Stimulated activated CD8-positive, alpha-beta memory T cell treated with anti-CD3 and anti-CD28 coated beads, Interleukin-2, amount 100 ng/mL, for 1 hour (primary cell): Measurements from ENCODE around the gene SPATA13.

Source experiments
- DNase-seq, 2 donors: peaks; one replicate each; pipeline ENCODE4 v3.0.0-alpha.2; 2020; ENCODE audit warnings: low read depth in 2 of 2

SPATA13 gene

DNA sequence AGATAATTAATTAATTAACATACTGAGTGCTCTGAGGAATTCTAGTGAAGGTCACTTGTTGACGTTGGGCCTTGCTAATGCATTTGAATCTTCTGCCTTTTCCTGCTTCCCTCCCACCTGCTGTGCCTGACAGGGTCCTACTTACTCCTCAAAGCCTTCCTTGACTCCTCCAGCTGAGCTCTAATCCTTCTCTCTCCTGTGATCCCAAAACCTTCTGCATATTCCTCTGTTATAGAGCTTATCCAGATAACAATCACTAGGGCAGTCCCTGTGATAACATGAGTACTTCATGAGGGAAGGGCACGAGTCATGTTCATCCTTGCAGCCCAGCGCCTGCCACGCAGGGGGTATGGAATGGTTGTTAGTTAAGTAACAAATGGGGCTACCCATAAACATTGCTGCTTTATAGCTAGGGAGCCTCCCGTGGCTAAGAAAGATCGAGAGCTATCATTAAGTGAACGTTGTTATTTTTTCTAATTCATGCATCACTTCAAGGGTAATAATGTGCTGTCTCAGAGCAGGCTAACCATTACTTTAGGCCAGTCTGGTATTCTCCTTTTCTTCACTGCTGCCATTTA is 19.1 kb upstream of the SPATA13 start:
- no peak for DNase-seq

DNA sequence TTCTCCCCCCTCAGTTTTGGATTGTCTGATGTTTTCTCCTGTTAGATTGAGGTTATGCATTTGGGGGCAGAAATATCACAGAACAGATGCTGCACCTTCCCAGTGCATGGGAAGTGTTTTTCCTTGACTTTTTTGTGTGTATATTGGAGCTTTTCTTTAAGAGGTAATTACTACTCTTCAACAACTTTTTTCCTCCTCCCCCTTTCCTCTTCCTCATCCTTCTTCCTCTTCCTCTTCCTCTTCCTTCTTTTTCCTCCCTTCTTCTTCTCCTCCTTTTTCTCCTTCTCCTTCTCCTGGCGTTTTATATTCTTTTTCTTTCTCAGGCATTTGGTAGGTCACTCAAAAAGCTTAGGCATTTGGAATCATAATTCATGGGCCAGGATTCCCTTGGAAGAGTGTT is 18.1 kb upstream of the SPATA13 start:
- no peak for DNase-seq

DNA sequence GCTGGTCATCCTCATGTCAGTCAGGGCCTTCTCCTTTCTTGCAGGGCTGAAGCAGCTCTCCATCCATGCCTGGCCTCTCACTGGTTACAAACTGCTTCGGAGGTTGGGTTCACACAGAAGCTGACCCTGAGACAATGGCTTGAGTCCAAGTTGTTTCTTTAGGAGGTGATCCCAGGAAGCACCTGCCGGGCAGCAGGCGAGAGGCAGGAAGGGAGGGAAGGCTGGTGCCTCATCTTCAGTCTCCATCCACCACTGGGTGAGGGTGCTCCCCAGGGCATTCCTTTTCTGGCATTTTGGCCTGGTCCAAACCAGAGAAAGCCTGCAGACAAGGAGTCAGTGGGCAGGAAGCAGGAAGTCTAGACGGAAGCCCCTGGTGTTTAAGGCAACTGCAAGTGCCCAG is 17.6 kb upstream of the SPATA13 start:
- DNase-seq = no peak

DNA sequence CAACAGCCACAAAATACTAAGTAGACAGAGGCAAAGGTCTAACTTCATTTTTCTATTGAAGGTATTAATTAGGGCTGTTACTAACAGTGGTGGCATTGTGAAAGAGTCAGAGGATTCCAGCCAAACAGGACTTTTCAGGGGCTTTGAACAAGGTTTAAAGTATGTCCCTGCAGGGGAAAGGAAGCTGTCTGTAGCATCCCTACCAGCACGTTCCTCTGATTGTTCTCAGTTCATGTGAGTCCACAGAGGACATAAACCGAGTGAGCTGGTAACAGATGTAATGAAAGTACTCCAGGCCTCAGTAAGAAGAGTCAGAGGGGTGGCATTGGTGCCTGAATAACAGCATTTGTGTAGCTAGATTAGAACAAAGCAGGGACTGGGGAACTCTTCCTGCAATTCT is 15.3 kb upstream of the SPATA13 start:
- DNase-seq = no peak

DNA sequence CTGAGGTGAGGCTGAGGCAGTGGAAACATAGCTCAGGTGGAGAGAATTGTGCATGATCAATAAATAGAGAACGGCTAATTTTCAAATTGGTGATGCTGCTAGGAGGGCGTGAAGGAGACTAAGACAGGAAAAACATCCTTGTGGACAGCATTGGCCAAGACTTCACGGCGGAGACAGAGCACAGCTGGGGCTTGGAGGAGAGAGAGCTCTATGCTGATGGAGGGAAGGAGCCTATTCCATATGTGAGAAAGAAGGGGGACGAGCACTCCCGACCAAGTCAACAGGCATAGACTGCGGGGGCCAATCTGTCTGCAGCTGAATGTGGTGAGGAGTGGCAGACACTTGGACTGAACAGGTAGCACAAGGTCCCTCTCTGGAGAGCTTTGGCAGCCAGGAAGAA is 14.8 kb upstream of the SPATA13 start:
- no peak for DNase-seq

DNA sequence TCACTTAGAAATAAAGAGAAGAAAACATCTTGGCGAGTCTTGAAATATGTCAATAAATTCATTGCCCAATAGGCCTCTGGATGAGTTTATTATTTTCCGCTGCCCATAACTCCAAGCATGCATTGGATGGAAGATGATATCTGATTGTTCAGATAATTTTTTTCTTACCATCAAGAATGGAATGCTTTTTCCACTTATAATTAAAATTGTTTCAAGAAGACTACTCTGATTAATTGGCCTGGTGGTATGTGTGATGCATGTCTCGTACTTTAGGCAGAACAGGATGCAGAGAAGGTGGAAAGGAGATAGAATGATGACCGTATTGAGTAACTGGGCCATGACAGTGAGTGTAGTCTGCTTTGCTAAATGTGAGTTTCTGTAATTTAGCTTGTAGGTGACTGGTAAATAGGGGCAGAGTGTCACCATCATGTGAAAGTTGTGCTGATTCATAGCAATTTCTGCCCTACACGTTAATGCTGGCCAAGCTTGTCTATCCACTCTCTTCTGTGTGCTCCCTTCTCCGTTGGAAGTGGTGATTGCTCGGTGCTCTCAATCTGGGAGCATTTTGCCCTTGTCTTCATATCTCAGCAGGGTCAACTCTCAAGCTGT is 13.5 kb upstream of the SPATA13 start:
- DNase-seq = no peak

DNA sequence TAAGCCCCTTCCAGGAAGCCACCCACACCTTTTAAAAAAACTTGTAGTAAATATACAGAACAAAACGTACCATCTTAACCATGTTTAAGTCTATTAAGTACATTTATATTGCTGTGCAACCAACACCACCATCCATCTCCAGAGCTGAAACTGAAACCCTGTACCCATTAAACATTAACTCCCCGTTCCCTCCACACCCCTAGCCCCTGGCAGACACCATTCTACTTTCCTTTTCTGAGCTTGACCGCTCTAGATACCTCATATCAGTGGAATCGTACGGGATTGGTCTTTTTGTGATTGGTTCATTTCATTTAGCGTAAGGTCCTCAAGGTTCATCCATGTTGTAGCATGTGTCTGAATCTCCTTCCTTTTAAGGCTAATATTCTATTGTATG is 13.0 kb upstream of the SPATA13 start:
- DNase-seq = no peak

DNA sequence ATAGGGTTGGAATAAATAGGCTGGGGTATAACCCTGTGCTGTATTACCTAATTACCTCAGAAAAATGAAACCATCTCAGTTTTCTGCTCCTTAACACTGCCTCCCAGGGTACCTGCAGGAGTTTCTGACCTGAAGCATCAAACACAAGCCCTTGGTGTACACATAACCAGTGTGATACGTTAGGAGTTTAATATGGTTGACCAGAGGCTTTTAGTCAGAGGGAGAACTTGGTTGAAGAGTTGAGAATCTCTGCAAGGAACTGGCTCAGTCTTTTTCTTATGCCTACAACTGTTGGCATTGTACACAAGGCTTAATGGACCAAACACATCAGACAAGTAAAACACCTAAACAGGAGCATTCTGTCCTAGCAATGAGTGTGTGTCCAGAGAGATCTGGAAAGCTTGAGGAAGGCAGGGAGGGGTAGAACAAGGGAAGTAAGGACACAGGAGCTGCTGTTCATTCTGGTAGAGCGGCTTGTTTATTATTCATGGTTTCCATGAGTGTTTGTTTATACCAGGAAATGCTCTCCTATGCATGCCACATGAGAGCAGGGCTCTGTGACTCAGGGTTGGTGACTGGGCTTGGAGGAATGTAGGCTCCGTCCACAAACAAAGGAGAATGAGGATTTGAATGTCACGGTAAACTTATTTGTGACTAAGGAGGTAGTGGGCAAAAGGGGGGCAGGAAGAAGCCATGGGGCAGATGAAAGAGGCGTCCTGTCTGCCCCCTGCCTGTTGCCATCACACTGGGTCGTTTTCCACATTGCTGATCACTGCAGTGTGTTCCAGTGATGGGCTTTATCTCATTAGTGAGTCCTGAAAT is 11.9 kb upstream of the SPATA13 start:
- DNase-seq = no peak

DNA sequence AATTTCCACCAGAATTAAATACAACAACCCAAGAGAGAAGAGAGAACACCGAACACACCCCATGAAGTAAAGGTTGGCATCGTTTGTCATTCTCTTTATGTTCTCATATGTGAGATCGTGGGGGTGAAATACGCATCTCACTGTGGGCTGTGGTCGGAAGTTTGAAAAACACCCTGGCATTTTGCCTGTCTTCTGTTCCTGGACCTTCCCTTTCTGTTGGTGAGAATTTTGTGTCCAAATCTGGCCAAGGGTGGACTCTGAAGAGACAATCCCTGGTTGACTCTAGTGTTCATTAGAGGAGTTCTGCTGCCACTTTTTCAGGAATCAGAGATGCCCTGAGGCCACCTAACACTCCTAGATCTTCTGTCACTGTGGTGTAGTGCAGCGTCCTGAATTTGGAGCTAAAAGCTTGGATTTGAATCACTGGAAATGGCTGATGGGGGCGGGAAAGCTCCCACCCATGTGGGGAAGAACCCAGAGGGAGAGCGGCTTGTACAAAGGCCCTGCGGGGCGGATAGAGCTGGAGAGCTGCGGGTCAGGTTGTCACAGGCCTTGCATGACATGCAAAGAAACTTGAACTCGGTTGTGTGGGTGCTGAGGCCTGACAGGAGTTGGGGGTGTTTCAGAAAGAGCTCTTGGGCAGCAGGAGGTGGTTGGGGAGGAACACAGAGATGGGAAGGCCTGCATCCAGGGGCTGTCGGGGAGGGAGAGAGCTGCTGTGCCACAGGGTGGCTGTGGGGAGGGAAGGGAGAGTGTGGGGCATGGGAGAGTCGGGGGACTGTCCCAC is 11.1 kb upstream of the SPATA13 start:
- DNase-seq = no peak

DNA sequence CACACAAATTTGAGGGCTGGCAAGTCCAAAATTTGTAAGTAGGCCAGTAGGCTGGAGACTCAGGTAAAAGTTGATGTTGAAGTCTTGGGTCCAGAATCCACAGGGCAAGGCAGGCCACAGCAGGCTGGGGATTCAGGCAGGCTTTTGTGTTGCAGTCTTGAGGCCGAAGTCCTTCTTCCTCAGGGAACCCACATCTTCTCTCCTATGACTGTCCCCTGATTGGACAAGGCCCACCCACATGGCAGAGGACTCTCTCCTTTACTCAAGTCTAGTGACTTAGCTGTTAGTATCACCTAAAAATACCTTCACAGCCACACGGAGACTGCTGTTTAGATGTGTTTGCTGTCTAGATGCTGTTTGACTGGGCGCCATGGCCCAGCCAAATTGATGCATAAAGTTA is 9.9 kb upstream of the SPATA13 start:
- no peak for DNase-seq

DNA sequence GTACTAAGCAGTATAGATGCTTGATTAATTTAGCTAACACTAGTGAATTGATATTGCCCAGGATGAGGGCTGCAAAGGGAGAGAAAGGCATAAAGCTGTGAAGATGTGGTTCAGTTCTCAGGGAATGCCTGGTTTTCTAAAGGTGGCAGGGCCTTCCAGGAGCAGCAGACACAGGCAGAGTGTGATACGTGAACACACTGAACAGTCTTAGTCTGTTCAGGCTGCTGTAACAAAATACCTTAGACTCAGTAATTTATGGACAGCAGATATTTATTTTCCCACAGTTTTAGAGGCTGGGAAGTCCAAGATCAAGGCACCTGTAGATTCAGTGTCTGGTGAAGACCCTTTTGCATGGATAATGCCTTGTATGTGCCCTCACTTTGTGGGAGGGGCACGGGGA is 8.7 kb upstream of the SPATA13 start:
- no peak for DNase-seq

DNA sequence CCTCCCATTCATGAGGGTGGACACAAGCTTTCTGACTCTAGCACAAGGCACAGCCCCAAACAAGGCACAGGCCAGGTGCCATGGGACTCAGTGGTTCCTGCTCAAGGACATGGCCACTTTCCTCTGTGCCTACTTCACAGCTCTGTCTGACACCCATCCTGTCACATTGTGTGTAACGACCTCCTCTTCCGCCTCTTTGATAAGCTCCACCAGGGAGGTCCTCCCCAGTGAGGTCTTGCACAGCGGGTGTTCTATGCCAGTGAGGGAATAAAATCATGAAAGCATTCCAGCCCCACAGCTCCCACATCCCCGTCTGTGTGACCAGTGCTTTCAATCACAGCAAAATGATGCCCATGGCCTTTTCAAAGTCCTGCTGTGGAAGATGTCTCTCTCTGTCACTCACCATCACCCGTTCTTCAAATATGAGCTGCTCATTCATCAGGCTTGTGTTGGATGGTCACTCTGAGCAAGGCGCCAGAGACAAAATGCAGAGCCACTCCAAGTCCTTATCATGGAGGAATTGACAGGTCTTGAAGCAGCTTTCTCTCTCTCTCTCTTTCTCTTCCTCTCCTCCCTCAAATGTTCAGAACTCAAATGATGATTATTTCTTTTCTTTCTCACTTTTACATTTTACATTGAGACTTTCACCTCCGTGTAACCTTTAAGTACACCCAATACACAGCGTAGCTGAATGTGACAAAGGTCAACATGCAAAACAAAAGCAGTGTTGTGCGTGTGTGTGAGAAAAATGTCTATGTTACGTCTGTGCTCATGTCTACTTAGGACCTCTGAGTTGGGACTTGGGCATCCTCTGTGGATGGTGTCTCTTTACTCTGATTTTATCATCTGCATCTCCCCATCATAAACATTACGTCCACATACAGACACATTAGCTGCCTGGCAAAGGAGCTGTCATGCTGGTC is 8.0 kb upstream of the SPATA13 start:
- no peak for DNase-seq

DNA sequence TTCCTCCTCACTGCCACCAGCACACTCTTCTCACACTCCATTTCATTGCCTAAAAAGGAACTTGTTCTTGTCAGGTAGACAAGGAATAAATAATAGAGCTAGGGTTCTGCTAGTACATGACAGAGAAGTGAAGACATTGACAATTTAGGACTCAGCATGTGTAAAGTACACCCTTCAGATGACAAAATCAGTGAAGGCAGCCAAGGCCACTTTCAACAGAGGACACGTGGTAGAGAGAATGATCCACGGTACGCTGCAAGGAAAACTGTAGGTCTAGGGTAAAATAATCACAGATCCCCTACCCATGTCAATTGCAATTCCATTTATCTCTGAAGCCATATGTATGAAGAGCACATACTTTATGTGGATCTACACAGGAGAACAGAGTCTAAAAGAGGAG is 7.2 kb upstream of the SPATA13 start:
- DNase-seq = no peak

DNA sequence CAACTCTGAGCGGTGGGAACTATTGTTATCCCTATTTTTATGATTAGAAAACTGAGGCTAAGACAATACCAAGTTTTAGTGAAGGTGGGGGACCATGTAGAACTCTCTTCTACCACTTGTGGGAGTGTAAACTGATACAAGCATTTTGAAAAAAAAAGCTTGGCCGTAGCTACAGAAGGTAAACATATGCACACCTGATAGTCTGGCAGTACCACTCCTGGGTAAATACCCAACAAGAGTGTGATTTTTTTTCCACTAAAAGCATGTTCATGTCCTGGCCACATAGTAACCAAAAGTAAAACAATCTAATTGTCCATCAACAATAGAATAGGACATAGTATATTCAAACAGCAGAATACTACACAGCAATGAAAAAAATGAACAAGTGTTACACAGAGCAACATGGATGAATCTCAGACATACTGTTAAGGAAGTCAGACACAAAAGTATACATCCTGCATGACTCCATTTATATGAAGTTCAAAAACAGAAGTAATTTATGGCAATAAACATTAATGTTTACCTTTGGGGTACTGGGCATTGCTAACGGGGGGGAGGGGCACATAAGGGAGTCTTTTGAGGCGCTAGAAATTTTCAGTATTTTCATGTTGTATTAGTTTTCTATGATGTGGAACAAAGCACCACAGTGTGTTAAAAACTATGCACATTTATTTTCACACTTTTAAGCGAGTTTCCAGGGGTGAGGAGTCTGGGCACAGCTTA is 6.4 kb upstream of the SPATA13 start:
- no peak for DNase-seq

DNA sequence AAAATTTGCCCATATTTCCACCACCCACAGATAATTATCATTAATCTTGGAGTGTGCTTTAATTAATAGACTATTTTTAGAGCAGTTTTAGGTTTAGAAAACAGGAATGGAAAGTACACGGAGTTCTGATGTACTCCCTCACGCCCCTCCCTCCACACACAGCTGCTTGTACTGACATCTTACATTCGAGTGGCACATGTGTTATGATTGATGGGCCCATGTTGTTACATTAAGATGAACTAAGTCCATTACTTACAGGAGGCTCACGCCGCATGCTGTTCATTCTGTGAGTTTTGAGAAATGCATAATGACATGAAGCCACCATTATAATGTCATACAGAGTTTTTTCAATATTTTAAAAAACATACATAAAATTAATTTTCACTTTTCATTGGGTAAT is 1.2 kb upstream of the SPATA13 start:
- DNase-seq = no peak

DNA sequence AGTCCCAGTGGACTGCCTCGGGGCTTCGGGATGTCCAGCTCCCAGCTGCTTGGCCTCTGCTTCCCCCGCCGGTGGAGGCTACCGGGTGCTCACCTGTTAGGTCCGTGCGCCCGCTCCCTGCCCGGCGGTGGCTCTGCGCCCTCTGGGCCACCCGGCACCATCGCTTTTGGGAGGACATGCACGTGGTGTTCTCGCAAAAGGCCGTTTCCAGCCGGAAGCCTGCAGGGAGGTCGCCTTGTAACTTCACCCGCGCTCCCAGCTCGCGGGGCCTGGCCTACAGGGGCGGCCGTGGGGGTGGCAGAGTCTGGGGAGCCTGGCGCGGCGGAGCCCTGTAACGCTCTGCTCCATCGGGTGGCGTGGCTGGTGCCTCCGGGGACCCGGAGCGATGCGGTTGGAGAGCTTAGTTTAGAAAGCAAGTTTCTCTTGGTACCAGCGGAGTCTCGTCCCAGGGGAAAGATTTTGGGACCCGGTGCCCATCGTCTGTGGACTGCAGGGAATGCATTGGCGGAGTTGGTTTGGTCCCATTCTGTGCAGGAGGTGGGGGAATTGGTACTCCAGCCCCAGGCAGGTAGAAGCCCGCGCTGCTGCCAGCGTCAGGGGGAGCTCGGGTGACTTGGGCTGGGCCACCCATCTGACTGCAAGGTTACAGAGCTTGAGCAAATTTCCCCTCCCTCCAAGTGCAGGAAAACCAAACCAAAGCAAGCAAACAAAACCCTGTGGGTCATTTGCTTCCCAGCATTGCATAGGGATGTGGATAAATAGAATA is 673 bp downstream of the SPATA13 start:
- DNase-seq = peak in 1 of 2 donors; percentile 10

DNA sequence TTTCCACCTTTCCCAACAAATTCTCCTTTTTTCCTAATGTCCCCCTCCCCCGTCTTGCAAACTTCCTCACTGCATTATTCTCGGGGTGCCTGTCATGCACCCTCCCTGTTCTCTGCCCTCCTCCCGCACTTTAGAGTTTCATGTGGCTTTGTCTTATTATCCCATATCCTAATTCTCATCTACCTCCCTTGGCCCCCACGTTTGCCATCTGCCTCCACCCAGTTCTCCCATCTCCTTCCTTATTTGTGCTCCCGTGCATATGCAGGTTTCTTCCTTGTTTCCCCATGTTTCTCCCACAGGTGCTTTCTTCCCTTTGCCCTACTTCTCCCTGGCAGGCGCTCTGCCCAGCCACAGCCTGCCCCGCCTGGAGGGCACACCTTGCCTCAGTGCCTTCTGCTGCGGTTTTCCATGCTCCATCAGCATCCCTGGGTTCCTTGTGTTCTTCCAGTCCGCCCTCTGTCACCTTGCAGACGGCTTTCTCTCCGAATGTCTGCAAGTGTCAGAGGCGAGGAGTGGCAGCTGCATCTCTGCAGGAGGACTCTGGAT is 1.5 kb downstream of the SPATA13 start:
- no peak for DNase-seq

DNA sequence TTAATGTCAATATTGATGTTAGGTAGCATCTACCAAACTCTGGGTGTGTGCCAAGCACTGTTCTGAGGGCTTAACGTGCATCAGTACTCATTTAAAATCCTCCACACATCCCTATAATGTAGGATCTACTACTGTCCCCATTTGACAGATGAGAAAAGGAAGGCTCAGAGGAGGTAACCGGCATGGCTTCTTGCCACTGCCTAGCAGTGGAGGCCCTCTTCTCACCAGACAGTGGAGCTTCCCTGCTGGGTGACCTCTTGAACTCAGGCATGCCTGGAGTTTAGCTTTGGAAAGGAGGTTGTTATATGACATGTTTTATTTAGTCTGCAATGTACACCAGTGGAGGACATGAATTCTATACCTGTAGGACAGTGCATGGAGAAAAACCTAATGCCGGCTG is 2.1 kb downstream of the SPATA13 start:
- no peak for DNase-seq

DNA sequence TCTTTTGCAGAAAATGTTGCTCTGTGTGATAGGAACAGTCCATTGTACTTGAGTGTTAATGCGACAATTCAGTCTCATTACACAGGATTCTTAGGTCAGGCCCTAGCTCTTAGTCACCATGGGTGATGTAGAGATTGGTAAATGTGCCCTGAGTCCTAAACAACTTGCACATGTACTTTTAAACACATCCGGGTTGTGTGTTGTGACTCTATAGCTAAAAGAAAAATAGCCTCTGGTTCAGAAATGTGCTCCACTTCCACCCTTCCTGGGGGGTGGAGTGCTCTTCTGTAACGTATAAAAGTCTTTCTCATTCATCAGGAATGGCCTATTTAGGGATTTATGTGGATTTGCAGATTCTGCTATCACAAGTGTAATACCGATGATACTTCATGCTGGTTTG is 5.2 kb downstream of the SPATA13 start:
- no peak for DNase-seq

DNA sequence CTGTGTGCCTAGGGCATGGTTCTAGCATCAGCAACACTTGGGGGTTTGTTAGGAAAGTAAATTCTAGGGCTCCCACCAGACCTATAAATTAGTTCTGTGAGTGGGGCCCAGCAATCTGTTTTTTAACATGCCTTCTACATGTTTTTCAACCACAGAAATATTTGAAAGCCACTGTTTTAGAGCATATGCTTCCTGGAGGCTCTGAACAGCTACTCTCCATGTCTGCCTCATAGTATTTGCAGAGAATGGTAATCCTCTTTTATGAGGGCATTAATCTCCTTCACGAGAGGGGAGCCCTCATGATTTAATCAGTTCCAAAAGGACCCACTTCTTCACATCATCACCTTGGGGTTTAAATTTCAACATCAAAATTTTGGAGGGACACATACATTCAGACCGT is 6.0 kb downstream of the SPATA13 start:
- DNase-seq = no peak
